ENCODE results near the gene ICAM5.

ICAM5 gene

GRCh38 chr19:10317045-10317856, 27.5 kb downstream of the ICAM5 start:
- Mint-ChIP-seq H3K9me3 (no peaks in the 10 kb centered on the region), H3K27ac (peak overlapping the region; percentile 20), H3K36me3 (ENCODE audit: low read depth) (peaks cover 23% of the 10 kb centered on the region), H3K4me1 (peaks cover 17% of the 10 kb centered on the region), H3K4me3 (no peak overlapping the region), H3K27me3 (no peaks in the 10 kb centered on the region)
- DNase-seq (no peak), ATAC-seq (no peak)

DNA sequence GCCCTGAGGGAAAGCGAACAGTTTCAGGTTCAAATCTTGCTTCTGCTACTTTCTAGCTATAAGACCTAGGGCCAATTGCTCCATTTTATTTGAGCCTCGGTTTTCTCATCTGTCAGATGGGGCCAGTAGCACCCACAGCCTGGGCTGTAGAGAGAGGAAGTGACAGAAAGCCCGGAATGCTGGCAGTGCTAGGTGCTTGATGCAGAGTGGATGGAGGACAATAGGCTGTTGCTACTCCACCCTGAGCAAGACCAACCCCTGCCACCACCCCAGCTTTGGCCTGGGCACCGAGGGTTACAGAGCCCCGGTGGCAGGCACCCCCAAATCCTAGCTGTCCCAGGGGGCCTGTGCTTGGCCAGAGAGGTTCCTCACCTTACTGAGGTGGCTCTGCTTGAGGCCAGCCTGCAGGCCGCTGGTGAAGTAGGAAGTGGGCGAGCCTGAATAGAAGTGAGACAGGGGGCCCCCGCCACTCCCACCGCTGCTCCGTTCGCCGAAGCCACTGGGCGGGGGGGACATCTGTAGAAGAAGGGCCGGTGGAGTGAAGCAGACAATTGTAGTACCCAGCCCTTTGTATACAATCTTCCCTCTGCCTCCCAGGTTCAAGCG, 28.2 kb downstream of the ICAM5 start:
- H3K4me1 Mint-ChIP-seq: peaks cover 17% of the 10 kb centered on the region
- no peak overlapping the region for H3K27ac Mint-ChIP-seq

DNA sequence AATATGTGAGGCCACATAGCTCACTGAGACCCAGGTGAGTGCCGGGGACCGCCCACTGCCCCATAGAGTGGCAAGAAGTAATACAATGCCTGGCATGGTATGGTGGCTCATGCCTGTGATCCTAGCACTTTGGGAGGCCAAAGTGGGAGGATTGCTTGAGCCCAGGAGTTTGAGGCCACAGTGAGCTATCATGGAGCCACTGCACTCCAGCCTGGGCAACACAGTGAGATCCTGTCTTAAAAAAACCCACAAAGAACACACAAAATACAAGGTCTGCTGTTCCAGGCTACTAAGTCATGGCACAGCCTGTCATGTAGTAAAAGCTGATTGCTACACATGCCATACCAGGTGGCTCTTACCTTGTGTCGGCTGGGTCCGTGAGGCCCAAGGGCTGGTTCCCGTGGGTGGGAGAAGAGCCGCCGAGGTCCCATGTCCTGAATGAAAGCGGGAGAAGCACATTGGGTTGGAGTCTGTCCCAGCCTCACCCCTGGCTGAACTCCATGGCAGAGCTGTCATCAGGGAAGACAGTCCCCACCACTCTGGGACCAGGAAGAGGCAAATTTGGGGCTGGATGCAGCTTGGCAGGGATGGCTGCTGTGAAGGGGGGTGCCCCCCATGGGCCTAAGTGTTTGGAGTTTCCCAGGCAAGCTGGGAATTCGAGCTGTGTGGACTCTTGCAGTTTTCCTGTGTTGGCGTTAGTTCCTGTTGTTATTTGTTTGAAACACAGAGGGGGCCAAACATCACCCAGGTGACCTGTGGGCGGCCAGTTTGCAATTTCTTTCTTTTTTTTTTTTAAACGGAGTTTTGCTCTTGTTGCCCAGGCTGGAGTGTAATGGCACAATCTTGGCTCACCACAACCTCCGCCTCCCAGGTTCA, 29.3 kb downstream of the ICAM5 start:
- H3K4me3 Mint-ChIP-seq: no peak overlapping the region
- peaks cover 17% of the 10 kb centered on the region for H3K4me1 Mint-ChIP-seq
- no peaks in the 10 kb centered on the region for H3K27me3 Mint-ChIP-seq
- DNase-seq (no peak), ATAC-seq (no peak)
- no peaks in the 10 kb centered on the region for H3K9me3 Mint-ChIP-seq
- peaks cover 26% of the 10 kb centered on the region for H3K36me3 Mint-ChIP-seq (ENCODE audit: low read depth)
- no peak overlapping the region for H3K27ac Mint-ChIP-seq

More for the DNA sequence above, 28.2 kb downstream of the ICAM5 start:
- Mint-ChIP-seq H3K9me3 (no peaks in the 10 kb centered on the region), H3K4me3 (no peak overlapping the region), H3K36me3 (ENCODE audit: low read depth) (peaks cover 23% of the 10 kb centered on the region), H3K27me3 (no peaks in the 10 kb centered on the region)
- ATAC-seq: no peak
- DNase-seq: no peak

DNA sequence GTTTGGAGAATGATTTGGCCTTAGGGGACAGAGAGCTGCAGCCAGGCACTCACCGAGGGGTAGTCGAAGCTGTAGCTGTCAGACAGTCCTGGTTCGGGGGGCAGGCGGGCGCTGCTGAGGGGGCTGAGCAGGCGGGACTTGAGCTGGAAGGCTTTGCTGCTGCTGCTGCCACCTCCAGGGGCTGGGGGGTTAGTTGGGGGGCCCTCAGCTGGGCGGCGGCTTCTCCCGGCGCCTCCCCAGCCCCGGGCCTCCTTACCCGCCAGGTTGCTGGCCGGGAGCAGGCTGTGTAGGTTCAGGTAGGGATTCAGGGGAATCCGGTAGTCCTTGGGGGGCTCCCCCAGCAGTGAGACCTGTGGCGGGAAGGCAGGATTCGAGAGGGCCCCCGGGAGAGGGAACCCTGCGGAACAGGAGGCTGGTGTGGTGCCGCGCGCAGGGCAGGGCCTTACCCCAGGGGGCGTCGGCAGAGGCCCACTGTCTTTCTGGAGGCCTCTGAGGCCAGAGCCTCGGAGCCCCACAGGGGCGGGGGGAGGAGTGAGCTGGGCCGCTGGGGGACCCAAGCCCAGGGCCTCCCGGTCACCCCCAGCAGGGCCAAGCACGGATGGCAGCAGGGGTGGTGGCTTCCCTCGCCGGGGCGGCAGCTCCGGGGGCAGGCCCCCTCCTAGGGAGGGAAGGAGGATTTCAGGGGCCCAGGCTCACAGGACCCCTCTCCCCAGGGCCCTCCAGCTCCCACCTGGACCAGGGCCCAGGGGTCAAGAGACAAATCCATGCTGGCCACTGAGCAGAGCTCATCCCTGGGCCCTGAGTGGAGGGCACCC, 31.1 kb downstream of the ICAM5 start:
- H3K4me3 Mint-ChIP-seq: no peak overlapping the region
- H3K27ac Mint-ChIP-seq: no peak overlapping the region
- no peaks in the 10 kb centered on the region for H3K9me3 Mint-ChIP-seq
- ATAC-seq (no peak), DNase-seq (no peak)
- H3K36me3 Mint-ChIP-seq (ENCODE audit: low read depth): peaks cover 31% of the 10 kb centered on the region
- no peaks in the 10 kb centered on the region for H3K27me3 Mint-ChIP-seq
- peaks cover 6% of the 10 kb centered on the region for H3K4me1 Mint-ChIP-seq

DNA sequence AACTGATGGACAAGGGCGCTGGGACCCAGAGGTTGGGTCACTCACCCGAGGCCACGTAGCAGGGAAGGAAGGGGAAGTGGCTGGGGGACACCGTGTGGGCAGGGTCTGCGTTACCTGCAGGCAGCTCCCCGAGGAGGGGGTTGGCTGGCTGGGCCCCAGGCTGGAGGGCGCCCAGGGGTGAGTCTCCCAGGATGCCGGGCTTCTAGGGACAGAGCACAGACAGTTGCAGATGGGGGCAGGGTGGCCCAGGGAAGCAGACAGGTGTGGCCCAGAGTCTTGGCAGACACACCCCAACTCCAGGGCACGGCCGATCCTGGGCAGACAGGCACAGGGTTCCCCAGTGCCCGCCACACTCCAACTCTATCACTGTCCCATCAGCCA, 31.7 kb downstream of the ICAM5 start:
- no peak overlapping the region for H3K27ac Mint-ChIP-seq
- H3K4me1 Mint-ChIP-seq: no peaks in the 10 kb centered on the region
- DNase-seq (no peak), ATAC-seq (no peak)
- H3K4me3 Mint-ChIP-seq: no peak overlapping the region
- no peaks in the 10 kb centered on the region for H3K27me3 Mint-ChIP-seq
- H3K9me3 Mint-ChIP-seq: no peaks in the 10 kb centered on the region
- peaks cover 26% of the 10 kb centered on the region for H3K36me3 Mint-ChIP-seq (ENCODE audit: low read depth)

GRCh38 chr19:10321874-10322835, 32.4 kb downstream of the ICAM5 start:
- no peaks in the 10 kb centered on the region for H3K9me3 Mint-ChIP-seq
- no peak overlapping the region for H3K4me3 Mint-ChIP-seq
- H3K36me3 Mint-ChIP-seq (ENCODE audit: low read depth): peaks cover 27% of the 10 kb centered on the region
- no peaks in the 10 kb centered on the region for H3K27me3 Mint-ChIP-seq
- no peak for DNase-seq
- H3K27ac Mint-ChIP-seq: peak overlapping the region; percentile 3
- no peaks in the 10 kb centered on the region for H3K4me1 Mint-ChIP-seq
- no peak for ATAC-seq

GRCh38 chr19:10325732-10326131, 36.0 kb downstream of the ICAM5 start:
- no peak overlapping the region for H3K27ac Mint-ChIP-seq
- DNase-seq: no peak
- no peak for ATAC-seq
- no peaks in the 10 kb centered on the region for H3K9me3 Mint-ChIP-seq
- H3K27me3 Mint-ChIP-seq: no peaks in the 10 kb centered on the region
- no peak overlapping the region for H3K4me3 Mint-ChIP-seq
- peaks cover 2% of the 10 kb centered on the region for H3K4me1 Mint-ChIP-seq
- H3K36me3 Mint-ChIP-seq (ENCODE audit: low read depth): peaks cover 44% of the 10 kb centered on the region

- Mint-ChIP-seq H3K36me3 (ENCODE audit: low read depth) (peaks cover 52% of the 10 kb centered on the region), H3K4me3 (no peak overlapping the region), H3K9me3 (no peaks in the 10 kb centered on the region), H3K4me1 (peaks cover 16% of the 10 kb centered on the region), H3K27me3 (no peaks in the 10 kb centered on the region), H3K27ac (no peak overlapping the region)
- DNase-seq (no peak), ATAC-seq (no peak)
Measured at GRCh38 chr19:10327793-10328192, 38.0 kb downstream of the ICAM5 start.

- no peak for ATAC-seq
- H3K27ac Mint-ChIP-seq: no peak overlapping the region
- peaks cover 50% of the 10 kb centered on the region for H3K36me3 Mint-ChIP-seq (ENCODE audit: low read depth)
Measured at GRCh38 chr19:10328558-10329429, 39.0 kb downstream of the ICAM5 start.

GRCh38 chr19:10329555-10329954, 39.8 kb downstream of the ICAM5 start:
- Mint-ChIP-seq H3K36me3 (ENCODE audit: low read depth) (peaks cover 45% of the 10 kb centered on the region), H3K27ac (peak overlapping the region; percentile 49), H3K4me1 (peaks cover 29% of the 10 kb centered on the region), H3K9me3 (no peaks in the 10 kb centered on the region), H3K27me3 (no peaks in the 10 kb centered on the region), H3K4me3 (no peak overlapping the region)
- no peak for ATAC-seq
- DNase-seq: no peak

More at GRCh38 chr19:10328558-10329429, 39.0 kb downstream of the ICAM5 start:
- no peak for DNase-seq
- H3K27me3 Mint-ChIP-seq: no peaks in the 10 kb centered on the region
- no peaks in the 10 kb centered on the region for H3K9me3 Mint-ChIP-seq
- H3K4me1 Mint-ChIP-seq: peaks cover 22% of the 10 kb centered on the region
- H3K4me3 Mint-ChIP-seq: no peak overlapping the region

DNA sequence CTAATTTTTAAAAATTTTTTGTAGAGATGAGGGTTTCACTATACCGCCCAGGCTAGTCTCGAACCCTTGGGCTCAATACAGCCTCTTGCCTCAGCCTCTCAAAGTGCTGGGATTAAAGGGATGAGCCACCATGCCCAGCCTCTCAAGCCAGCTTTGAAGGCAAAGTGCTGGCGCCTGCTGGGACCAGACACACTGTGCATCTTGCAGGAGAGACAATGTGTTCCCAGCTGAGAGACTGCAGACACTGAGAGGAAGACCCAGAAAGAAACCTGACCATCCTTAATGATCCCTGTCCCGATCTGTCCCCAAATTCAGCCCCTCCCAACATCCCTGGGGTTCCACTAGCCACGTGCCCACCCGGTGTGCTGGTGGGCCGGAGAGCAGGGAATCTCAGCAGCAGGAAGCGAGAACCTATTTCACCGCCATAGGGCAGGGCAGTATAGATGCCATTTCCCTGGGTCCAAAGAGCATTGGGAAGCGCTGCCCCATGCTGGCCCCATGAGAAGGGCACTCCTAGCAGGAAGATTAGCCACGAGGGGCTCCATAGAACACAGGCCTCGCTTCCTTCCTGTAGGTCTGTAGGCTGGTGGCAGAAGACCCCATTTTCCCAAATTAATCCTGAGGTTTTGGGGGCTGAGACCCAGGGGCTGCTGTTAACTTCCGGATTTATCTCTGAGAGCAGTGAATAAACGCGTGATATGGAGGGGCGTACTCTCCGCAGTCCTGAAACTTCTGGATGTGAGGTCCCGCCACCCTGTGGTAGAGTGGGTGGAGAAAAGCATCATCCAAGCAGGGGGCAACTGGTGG, 42.6 kb downstream of the ICAM5 start:
- no peak for DNase-seq
- no peaks in the 10 kb centered on the region for H3K27me3 Mint-ChIP-seq
- H3K4me1 Mint-ChIP-seq: peaks cover 40% of the 10 kb centered on the region
- peak overlapping the region; percentile 96 for H3K27ac Mint-ChIP-seq
- no peak for ATAC-seq
- H3K9me3 Mint-ChIP-seq: no peaks in the 10 kb centered on the region
- H3K36me3 Mint-ChIP-seq (ENCODE audit: low read depth): peaks cover 40% of the 10 kb centered on the region
- H3K4me3 Mint-ChIP-seq: peak overlapping the region; percentile 98
